HG03565 (cell line): Measurements from ENCODE around the gene PON2.
"Not testable (repeated sequence)": the region's sequence is repeated elsewhere in the genome, so short reads cannot be mapped to it uniquely, and the experiment has no call there.

Source experiments
- ATAC-seq: cut with Tn5 transposase; IDR thresholded peaks from one replicate; pipeline ENCODE4 v1.9.1; 2021; ENCODE audit warnings: mild to moderate bottlenecking, moderate library complexity; ENCODE audit not compliant: unreplicated experiment

The PON2 gene

DNA sequence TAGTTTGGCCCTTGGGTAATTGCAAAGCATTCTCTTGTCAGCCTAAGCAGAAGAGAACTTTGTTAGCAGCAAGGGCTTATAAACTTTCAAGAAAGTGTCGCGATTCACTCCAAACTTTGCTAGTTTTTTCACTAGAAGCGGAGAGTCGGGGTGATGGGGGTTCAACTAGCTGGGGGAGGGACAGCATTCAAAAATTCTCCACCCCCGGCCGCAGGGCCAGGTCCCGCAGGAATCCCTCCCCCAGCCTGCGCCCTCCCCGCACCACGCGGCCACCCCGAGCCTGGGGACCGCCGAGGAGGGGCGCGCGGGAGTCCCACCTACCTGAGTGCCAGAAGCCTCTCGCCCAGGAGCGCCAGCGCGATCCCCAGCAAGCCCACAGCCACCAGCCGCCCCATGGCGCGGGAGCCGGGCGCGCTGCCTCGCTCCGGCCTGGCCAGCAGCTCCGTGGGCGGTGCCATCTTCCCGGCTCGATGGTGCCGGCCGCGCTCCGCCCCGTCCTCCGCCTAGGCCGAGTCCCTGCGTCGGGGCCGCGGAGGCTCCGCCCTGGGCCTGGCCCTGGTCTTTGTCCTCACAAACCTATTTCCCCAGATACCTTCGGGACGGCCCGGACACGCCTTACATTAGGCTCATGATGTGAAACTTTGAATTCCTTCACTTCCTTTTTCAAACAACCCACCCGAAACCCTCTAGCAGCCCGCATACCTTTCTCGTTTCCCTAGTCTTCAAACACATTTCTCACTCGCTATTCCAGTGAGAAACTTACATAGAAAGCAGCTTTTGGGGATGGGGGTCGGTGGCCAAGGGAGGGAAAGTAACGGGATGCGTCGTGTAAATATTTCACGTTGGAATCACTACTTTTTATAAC, at the start of gene PON2:
Gene PON2, minus strand, starts transcription at position 472 of the 865 bp plus-strand sequence. Its CDS starts 77 bp downstream, at position 395.
- peak; percentile 95 for ATAC-seq

DNA sequence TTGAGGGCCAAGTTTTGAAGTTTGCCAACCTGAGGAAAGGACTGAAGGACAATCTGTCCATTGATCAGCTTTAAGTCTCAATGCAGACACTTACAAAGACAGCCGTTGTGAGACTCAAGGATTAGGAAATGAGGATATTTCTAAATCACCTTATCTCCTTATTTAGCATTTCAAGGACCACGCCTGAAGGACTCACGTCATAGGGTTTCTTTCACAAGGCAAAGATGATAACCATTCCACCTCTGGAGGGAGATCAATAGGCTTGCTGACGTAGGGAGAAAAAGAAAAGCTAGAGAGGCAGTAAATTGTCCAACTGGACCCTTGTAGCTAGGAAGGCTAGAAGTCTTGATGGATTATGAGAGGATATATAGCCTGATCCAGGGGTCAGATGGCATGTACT, 47.6 kb upstream of the PON2 start:
- no peak for ATAC-seq

DNA sequence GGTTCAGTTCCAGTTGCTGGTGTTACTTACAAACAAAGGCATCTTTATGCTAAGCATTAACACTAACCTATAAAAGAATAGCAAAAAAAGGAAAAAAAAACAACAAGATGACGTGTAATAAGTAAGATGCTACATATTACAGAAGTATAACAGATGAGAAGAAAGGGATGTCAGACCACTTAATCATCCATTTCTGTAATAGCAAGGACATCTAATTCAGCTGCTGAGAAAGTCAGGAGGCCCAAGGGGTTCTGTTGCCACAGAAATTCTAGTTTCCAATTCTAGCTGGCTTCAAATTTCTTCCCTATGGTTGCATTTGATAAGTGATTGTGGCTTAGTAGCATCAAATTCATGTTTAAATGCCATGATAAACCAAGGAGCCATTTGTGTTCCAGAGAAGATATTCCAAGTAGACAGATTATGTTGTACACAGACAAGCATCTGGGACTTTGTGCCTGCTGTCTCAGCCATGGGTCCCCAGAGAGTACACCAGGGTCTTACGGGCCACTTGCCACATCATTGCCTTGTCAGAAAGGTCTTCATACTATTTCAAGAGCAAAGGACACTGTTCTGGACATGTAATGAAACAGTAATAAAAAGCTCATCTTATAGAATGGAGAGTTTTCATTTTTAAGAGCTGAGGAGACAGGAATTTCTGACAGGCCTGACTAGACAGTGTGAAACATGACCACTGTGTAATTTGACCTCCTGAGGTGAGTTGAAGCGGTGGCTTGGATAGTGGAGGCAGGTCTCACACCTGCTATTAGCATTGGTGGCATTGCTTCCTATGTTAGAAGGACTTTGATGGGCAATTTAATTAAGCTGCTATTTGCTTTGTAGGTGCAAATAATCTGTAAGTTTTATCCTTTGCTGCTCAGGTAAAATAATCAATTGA, 46.7 kb upstream of the PON2 start:
- ATAC-seq = no peak

DNA sequence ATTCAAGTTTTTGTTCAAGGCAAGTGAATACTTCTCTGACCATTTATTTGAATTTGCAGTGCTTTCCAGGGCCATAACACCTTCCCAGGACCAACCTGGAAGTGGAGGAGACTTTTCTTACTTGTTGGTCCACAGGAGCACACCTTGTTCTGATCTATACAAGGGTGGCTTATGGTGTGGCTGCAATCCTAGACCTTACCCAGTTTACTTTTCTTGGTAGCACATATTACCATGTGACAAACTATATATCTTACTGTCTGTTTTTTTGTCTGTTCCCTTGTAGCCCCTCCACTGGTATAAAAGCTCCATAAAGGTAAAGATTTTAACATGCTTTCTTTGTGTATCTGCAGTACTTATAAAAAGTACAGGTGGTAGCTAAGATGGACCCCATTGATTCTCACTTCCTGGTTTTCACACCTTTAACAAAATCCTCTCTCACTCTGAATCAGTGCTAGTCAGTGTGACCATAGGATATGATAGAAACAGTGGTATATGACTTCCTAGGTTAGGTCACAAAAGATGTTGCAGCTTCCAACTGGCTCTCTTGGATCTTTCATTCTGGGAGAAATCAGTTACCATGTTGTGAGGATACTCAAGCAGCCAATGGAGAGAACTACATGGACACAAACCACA, 45.3 kb upstream of the PON2 start:
- peak; percentile 47 for ATAC-seq

DNA sequence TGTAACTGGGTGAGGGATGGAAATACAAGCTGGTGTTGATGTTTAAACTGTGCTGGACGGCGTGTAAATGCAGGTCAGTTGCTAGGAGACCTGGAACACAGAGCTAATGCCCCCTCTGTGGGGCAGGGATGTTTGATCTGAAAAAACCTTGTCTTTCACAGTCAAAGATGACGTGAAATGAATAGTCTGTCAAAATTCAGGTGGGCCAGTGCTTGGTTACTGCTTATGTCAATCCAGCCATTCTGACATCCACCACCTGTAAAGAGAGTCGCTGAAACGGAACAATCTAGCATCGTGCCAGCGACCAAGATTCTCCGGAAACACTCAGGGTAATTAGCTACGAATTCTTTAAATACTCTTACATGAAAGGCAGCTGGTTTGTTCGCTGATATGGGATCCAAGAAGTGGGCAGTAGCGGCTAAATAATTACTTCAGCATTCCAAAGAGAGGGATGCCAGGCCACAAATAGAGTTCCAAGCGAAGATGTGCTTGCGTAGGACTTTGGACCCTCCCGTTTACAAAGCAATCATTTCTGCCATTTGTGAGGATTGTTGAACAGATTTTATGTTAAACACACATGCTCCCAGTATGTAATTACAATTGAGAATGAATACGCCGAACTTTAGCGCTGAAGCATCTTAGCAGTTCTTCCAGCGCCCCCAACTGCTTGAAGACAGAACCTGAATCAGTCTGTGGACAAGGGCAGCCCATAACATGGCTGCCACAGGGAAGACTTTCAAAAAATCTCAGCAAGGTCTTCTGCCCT, 43.6 kb upstream of the PON2 start:
- no peak for ATAC-seq

DNA sequence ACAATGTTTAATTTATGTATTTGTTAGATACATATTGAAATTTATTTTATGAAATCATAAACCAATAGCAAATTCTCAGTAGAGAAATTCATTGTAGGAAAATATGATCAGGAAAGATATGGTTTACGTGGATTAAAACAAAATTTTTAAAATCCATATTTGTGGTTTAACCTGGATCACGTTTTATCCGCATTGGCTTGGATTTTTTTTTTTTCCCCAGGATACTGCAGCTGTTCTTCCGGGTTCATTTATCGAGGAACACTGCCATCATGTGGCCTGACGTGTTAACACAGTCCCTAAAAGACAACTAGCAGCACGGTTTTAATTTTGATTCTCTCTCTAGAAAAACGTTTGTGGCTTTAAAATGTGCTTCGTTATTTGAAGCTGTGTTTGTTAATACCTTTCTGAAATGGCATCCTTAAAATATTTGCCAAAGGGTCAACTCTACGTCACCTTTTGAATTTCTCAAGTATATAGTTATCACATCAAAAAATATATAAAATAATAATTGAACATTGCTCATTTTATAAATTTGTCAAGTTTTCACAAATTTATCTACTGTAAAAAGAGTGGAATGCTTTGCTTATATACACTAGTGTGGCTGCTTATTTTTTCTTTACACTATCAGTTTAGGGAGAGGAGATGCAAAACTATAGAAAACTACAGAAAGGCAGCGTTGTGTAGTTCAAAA, 42.2 kb upstream of the PON2 start:
- peak; percentile 58 for ATAC-seq

DNA sequence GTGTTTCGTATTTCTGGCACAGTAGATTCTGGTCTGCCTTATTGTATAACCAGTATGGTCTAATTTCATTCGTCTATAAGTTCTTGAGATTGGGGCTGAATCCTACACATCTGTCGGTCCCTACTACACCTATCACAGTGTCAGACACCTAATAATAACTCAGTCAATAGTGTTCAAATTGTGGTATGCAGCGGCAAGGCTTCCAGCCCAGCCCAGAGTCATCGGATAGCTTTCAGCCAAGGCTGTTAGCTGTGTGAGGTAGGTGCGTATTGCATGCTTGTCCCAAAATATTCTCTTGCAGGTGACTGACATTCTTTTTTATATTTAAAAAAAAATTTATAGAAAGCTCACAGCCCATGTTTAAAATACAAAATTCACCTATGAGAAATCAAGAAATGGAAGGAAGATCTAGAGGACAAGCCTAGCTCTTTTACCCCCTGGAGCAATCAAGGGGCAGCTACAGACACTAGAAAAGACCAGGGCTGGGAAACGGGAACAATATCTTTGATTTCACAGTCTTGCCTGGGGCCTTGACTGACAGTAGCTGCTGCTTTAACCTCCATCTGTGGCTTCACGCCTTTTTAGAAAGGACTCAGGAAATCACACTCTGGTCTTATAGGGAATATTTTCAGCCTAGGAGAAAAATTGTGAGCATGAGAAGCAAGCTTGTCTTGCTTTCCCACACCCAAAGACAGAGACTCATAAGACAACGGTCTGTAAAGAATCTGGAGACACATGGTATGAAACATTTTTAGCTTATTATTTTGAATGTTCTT, 41.4 kb upstream of the PON2 start:
- no peak for ATAC-seq

DNA sequence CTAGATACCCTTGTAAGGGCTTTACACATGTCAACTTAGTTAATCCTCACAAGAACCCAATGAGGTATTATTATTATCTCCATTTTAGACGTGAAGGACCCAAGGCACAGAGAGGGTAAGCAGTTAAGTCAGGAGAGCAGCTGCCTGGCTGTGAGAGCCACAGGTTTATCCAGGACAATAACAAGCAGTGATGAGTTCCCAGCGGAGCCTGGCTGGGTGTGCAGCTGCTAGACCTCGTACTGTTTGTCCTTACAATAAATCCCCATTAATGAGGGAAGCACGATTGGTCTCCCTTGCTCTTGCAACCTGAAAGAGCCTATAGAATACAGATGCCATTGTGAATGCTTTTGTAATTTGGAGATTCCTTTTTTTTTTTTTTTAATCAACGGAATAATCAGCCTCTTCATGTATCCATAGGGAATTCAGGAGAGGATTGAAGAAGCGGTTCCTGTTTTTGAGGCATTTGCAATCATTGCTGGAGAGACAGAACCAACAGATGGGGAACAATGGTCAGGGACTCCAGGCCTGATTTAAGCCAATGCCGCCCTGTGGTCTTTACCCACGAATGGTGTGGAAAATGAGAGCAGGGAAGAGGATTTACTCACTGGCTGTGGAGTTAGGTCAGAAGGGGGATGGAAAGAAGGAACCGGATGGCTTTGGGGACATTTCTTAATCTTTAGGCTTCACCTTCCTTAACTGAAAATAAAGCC, 38.6 kb upstream of the PON2 start:
- ATAC-seq = no peak

DNA sequence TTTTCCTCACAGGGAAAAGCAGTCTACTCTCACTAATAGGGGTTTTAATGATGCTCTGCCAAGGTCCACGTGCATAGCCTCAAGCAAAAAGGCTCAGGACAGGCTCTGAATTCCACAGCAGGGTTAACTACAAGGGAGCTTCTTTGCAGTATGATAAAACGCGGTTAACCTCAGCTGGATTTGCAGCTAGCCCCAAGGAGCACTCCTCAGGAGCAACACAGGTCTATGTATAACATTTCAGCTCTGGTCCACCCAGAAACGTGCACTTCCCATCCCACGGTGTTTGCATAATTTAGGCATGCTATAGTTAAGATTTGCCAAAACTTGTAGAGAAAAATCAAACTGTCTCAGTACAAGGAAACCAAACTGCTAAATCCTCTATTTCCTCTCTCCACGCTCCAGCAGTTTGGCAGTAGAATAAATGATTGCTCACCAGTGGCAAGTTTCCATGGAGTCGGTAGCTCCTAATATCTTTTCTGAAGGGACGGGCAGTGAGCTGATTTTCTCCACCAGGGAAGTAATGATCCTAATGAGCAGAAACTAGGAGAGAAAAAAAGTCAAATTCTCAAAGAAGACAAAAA, 37.8 kb upstream of the PON2 start:
- no peak for ATAC-seq

DNA sequence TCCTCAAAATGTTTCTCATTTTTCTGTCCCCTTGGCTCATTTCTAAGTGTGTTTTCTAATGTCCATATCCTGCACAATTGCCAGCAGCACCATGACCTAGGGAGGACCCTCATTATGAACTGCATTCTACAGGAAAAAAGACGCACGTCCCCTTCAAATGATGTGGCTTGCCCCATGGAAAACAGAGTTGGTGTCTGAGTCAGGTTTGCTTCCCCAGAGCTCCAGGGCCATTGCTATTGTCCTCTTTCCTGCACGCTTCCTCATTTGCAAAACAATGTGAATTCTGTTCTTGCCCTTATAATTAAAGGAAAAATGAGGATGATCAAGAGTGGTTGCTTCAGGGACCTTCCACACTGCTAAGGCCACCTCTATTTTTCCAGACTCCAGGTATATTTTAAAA, 36.2 kb upstream of the PON2 start:
- ATAC-seq = no peak

DNA sequence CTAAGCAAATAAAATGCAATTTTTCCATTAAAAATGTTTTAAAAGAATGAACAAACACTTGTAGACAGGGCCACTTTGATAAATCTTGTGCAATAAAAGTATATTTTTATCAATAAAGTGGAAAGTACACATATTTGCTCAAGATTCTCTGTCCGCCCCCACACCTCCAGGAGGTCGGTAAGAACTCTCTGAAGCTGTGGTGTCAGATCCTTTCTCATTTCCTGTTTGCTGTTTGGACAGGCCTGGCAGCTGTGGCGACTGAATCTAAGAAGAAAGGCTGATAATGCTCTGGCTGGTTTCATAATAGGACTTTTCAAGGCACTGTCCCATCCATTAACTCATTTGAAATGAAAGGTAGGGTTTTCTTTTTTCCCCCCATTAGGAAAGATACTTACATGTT, 35.6 kb upstream of the PON2 start:
- ATAC-seq = peak; percentile 99

DNA sequence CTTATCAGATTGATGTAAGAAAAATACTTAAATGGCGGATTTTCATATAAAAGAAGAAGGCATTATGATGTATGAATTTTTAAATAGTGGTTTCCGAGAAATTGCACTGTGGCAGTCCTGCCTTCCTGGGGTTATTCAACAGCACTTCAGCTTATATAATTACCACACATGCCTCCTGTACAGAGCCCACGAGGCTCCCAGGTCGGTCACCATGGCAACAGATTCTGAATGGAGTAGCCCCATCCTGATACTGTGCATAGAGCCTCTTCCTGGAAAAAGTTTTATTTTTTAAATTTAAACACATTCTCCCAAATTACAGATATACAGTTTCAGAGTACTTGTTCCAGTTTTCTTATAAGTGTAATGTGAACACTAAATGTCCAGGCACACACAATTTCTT, 35.0 kb upstream of the PON2 start:
- ATAC-seq = no peak

DNA sequence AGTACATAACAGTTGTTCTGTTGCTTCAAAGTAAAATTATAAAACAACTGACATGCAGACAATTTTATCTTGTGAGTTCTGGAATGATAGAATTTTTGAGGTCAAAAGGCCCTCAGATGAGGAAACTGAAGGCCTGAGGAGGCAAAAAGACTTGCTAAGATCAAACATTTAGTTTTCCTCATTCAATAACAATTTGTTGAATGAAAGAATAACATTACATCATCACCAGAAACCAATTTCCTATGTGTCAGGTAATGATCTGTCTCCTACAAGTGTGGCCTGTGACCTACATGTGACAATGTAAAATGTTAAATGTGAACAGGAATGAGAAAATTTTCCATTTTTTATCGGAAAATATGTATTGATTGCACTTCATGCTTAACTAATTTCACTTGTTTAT, 34.4 kb upstream of the PON2 start:
- ATAC-seq = no peak

DNA sequence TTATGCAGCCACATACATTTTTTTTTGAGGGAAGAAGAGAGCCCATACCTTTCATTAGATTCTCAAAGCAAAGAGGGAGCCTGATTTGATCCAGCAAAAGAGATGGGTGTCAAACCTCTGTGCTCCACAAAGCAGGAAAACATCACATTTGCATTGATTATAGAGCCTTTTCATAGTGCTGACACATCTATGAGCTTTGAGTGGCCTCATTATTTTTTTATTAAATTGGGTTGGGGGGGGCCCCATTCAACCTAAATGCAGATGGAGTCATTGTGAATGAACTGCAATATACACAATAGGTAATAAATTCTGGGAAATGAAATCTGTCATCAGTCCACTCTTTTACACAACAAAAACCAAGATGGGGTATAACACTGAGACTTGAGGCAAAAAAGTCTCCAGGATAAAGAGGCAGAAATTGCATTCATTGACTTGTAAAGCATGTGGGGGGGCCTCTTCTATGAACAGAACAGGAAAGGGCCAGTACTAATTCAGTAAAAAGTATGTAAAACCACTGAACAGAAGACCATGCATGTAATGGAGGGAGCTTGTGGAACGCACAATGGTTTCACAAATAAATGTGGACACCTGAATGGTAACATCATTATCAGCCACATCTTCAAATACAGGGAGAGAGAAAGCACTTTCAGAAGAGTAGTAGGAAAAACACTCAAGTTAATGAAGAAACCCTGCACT, 33.2 kb upstream of the PON2 start:
- ATAC-seq = no peak

DNA sequence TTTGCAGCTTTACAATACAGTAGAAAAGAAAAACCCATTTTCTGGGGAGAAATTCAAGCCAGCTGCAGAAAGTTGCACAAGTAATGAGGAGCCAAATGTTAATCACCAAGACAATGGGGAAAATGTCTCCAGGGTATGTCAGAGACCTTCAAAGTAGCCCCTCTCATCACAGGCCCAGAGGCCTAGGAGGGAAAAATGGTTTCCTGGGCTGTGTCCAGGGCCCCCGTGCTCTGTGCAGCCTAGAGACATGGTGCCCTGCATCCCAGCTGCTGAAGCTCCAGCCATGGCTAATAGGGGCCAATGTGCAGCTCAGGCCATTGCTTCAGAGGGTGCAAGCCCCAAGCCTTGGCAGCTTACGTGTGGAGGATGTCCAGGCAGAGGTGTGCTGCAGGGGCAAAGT, 25.8 kb upstream of the PON2 start:
- not testable (repeated sequence) for ATAC-seq

DNA sequence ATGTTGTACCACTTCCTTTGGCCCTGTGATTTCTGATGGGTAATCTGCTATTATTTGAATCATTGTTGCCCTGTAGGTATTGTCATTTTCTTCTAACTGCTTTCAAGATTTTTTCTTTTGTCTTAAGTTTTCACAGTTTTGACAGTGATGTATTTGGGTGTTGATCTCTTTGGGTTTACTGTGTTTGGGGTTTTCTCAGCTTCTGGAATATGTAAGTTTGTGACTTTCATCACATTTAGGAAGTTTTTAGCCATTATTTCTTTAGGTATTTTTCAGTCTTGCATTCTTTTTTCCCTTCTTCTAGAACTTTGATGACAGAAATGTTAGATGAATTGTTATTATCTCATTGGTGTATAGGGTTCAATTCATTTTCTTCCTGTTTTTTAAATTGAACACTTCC, 23.1 kb upstream of the PON2 start:
- ATAC-seq = no peak

DNA sequence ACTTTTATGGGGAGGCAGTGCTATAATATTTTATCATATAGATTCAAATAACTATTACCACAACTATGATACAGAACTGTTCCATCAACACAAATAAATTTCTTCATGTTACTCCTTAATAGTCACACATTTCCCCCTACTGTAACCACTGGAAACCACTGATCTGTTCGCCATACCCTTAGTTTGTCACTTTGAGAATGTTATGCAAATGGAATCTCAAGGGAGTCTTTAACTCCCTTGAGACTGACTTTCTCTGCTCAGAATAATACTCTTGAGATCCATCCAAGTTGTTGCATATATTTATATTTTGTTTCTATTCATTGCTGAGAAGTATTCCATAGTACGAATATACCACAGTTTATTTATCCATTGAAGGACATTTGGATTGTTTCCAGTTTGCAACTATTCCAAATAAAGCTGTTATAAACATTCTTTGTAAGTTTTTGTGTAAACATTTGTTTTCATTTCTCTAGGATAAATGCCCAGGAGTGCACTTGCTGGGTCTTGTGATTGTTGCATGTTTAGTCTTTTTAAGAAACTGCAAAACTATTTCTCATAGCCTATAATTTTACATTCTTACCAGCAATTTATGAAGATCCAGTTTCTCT, 19.7 kb upstream of the PON2 start:
- peak; percentile 67 for ATAC-seq
